ENCODE data around the gene POLD2. TPM values are rescaled to one million over a fixed set of nuclear protein-coding genes. Genes with fewer than 3 reads are reported as not detected.
A peak's percentile ranks its signal among the peaks of the same experiment; 100 is the strongest.

POLD2 gene
- total and polyA plus RNA-seq, 2 of the 4 experiments (the other 2 are of a cell fraction): 142 to 163 TPM

DNA sequence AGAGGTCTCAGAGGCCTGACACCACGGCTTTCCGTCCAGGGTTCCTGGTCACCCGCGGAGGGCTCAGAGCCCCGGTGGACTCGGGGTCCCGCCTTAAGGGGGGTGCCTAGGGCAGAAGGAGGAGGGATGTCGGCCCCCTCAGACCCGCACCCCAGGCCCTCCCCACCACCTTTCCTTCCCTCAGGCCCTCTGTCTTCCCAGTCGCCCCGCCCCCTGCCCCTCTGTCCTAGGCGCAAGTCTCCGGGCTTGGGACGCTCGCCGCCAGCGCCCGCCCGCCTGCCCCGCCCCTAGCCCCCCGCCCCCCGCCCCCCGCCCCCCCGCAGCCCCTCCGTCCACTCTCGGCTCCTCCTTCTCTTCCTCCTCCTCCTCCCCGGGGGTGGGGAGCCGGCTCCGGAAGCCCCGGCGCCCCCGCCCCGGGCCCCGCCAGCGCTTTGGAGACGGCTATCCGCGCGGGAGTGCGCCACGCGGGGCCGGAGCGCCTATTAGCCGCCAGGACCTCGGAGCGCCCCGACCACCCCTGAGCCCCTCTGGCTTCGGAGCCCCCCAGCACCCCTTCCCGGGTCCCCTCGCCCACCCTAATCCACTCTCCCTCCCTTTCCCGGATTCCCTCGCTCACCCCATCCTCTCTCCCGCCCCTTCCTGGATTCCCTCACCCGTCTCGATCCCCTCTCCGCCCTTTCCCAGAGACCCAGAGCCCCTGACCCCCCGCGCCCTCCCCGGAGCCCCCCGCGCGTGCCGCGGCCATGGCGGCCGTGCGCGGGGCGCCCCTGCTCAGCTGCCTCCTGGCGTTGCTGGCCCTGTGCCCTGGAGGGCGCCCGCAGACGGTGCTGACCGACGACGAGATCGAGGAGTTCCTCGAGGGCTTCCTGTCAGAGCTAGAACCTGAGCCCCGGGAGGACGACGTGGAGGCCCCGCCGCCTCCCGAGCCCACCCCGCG, 19.2 kb downstream of the POLD2 start, which contains the start of gene AEBP1 (continued):
- TF ChIP-seq, protein P1, sequence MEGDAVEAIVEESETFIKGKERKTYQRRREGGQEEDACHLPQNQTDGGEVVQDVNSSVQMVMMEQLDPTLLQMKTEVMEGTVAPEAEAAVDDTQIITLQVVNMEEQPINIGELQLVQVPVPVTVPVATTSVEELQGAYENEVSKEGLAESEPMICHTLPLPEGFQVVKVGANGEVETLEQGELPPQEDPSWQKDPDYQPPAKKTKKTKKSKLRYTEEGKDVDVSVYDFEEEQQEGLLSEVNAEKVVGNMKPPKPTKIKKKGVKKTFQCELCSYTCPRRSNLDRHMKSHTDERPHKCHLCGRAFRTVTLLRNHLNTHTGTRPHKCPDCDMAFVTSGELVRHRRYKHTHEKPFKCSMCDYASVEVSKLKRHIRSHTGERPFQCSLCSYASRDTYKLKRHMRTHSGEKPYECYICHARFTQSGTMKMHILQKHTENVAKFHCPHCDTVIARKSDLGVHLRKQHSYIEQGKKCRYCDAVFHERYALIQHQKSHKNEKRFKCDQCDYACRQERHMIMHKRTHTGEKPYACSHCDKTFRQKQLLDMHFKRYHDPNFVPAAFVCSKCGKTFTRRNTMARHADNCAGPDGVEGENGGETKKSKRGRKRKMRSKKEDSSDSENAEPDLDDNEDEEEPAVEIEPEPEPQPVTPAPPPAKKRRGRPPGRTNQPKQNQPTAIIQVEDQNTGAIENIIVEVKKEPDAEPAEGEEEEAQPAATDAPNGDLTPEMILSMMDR (conservative IDR thresholded peaks at IDR 0.05; ENCODE audit: low read depth, low read length): no peak

DNA sequence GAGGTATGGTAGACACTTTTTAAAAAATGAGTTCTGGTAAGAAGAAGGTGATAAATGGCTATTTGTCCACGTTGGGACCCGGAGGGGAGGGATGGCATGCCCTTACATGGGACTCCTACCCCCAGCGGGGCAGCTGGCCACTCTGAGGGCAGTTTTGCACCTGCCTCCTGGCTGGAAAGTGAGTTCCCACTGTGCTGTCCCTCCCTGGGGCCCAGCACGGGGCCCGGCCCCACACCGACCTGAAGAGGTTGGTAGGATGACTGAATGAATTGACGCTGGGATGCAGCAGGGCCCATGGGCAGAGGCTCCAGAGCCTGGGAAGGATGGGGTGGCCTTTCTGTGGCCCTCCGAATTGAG, 19.8 kb downstream of the POLD2 start:
- Histone ChIP-seq H3K56ac (ENCODE audit: extremely low read depth, insufficient read depth, low read length) (no peak overlapping the region), H3K23ac (ENCODE audit: low read depth, low read length) (no peak overlapping the region), H2BK20ac (ENCODE audit: low read depth, low read length) (no peak overlapping the region), H4K8ac (ENCODE audit: low read depth in 2 of 2, low read length in 2 of 2) (no peak overlapping the region), H2AK9ac (replicated peaks; ENCODE audit: low read depth, low read length, poor library complexity) (peak overlapping the region; percentile 33), H3K79me1 (ENCODE audit: low read depth in 1 of 2, low read length in 2 of 2) (no peaks in the 10 kb centered on the region; a peak in 1 of 4 replicates), H4K91ac (ENCODE audit: insufficient read depth, low read depth, low read length) (no peak overlapping the region), H4K20me1 (ENCODE audit: insufficient read depth, low read length) (no peaks in the 10 kb centered on the region), H2AK5ac (ENCODE audit: low read depth, low read length) (no peak overlapping the region), H3K9me3 (ENCODE audit: control insufficient read depth, insufficient read depth, low read length) (no peaks in the 10 kb centered on the region), H3K4me3 (ENCODE audit: insufficient read depth, low read depth, low read length) (no peak overlapping the region), H2BK15ac (ENCODE audit: low read depth, low read length) (no peak overlapping the region), H3K14ac (replicated peaks; ENCODE audit: low read depth, low read length) (peak overlapping the region; percentile 36; the same call in 1 of the 2 replicates), H4K5ac (ENCODE audit: low read depth, low read length) (no peak overlapping the region), H3K27ac (ENCODE audit: insufficient read depth, low read length) (no peak overlapping the region), H2AFZ (replicated peaks; ENCODE audit: low read length, poor library complexity) (no peak overlapping the region), H3K18ac (ENCODE audit: low read depth, low read length) (no peak overlapping the region), H2BK5ac (ENCODE audit: low read depth, low read length, poor library complexity, severe bottlenecking) (no peak overlapping the region), H2BK120ac (ENCODE audit: low read depth, low read length) (no peak overlapping the region), H3K4me1 (ENCODE audit: control insufficient read depth, insufficient read depth, low read length) (peaks cover 36% of the 10 kb centered on the region), H3K9ac (ENCODE audit: low read depth, low read length) (no peak overlapping the region), H3K36me3 (ENCODE audit: control insufficient read depth, insufficient read depth, low read length) (no peaks in the 10 kb centered on the region), H3K4me2 (ENCODE audit: low read depth, low read length) (no peak overlapping the region), H3K4ac (ENCODE audit: low read depth, low read length) (0 out of 2 replicates have a peak overlapping the region, but pooled peaks have one; percentile 31), H3K27me3 (ENCODE audit: control insufficient read depth, insufficient read depth, low read length) (no peaks in the 10 kb centered on the region), H3K9me1 (ENCODE audit: insufficient read depth, low read length) (peaks cover 25% of the 10 kb centered on the region)
- DNase-seq (no peak), ATAC-seq (ENCODE audit: low read depth) (no peak)
- dilution Hi-C loops (cut with HindIII; ENCODE audit: low sequenced_read_pairs, unreplicated experiment) (no loop called here), intact Hi-C loops (cut with micrococcal nuclease) (no loop called here), in situ Hi-C loops (cut with MboI; ENCODE audit: low sequenced_read_pairs) (no loop called here)
- CTCF ChIA-PET: no interaction called here
- 80% methylated on average over 1 of the region's 8 CpGs; no CpG with 5 or more reads in 1 of the 2 experiments for WGBS, 2 experiments (ENCODE audit: extremely low coverage in 2 of 2, insufficient read length in 1 of 2)
- POLR2A ChIA-PET (ENCODE audit: unreplicated experiment): no interaction called here
- BruUV-seq (replicated peaks): no TSS peak
- TF ChIP-seq MXI1 (IDR thresholded peaks at IDR 0.05; ENCODE audit: borderline replicate concordance, low read depth, low read length) (no peak), MAFK (IDR thresholded peaks at IDR 0.05; ENCODE audit: low read depth, low read length) (no peak), FOS (IDR thresholded peaks at IDR 0.05; ENCODE audit: low read depth, low read length) (no peak), RFX5 (IDR thresholded peaks at IDR 0.05; ENCODE audit: low read depth, low read length) (no peak), BHLHE40 (IDR thresholded peaks at IDR 0.05; ENCODE audit: low read depth, low read length) (no peak), NFE2L2 (IDR thresholded peaks at IDR 0.05; ENCODE audit: low read depth, low read length) (no peak), RAD21 (IDR thresholded peaks at IDR 0.05; ENCODE audit: low read length) (no peak), MAZ (IDR thresholded peaks at IDR 0.05; ENCODE audit: borderline replicate concordance, low read depth, low read length) (no peak), POLR2A (IDR thresholded peaks at IDR 0.05; ENCODE audit: low read depth, low read length) (no peak), CEBPB (IDR thresholded peaks at IDR 0.05; ENCODE audit: low read depth, low read length) (no peak)
- TF ChIP-seq, protein P2, sequence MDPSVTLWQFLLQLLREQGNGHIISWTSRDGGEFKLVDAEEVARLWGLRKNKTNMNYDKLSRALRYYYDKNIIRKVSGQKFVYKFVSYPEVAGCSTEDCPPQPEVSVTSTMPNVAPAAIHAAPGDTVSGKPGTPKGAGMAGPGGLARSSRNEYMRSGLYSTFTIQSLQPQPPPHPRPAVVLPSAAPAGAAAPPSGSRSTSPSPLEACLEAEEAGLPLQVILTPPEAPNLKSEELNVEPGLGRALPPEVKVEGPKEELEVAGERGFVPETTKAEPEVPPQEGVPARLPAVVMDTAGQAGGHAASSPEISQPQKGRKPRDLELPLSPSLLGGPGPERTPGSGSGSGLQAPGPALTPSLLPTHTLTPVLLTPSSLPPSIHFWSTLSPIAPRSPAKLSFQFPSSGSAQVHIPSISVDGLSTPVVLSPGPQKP (IDR thresholded peaks at IDR 0.05; ENCODE audit: borderline replicate concordance, low read depth, low read length): no peak
- TF ChIP-seq, protein P3, sequence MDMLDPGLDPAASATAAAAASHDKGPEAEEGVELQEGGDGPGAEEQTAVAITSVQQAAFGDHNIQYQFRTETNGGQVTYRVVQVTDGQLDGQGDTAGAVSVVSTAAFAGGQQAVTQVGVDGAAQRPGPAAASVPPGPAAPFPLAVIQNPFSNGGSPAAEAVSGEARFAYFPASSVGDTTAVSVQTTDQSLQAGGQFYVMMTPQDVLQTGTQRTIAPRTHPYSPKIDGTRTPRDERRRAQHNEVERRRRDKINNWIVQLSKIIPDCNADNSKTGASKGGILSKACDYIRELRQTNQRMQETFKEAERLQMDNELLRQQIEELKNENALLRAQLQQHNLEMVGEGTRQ (IDR thresholded peaks at IDR 0.05; ENCODE audit: low read depth, low read length): no peak
